GM18868 (cell line): ENCODE measurements around the gene PIK3CB.
A peak's percentile ranks its signal among the peaks of the same experiment; 100 is the strongest.
"Not testable (repeated sequence)": the region's sequence is repeated elsewhere in the genome, so short reads cannot be mapped to it uniquely, and the experiment has no call there.

Experiments used
- ATAC-seq: cut with Tn5 transposase; IDR thresholded peaks from one replicate; pipeline ENCODE4 v1.9.1; 2021; ENCODE audit warnings: mild to moderate bottlenecking, moderate library complexity; ENCODE audit not compliant: unreplicated experiment

The PIK3CB gene

DNA sequence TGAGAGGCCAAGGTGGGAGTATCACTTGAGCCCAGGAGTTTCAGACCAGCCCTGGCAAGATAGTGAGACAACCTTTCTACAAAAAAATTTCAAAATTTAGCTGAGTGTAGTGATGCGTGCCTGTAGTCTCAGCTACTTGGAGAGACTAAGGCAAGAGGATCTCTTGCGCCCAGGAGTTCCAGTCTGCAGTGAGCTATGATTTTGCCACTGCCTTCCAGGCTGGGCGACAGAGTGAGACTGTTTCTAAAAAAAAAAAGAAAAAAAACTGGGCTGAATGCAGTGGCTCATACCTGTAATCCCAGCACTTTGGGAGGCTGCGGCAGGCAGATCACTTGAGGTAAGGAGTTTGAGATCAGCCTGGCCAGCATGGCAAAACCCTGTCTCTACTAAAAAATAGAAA is 14.0 kb upstream of the PIK3CB start:
- ATAC-seq, result no peak

DNA sequence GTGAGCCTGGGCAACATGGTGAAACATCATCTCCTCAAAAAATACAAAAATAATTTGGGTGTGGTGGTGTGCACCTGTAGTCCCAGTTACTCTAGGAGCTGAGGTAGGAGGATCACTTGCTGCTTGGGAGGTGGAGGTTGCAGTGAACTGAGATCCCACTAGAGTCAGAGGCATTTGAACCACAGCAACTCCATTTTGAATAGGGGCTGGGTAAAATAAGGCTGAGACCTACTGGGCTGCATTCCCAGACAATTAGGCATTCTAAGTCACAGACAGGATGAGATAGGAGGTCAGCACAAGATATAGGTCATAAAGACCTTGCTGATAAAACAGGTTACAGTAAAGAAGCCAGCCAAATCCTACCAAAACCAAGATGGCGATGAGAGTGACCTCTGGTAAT is 12.1 kb upstream of the PIK3CB start:
- ATAC-seq, result not testable (repeated sequence)

DNA sequence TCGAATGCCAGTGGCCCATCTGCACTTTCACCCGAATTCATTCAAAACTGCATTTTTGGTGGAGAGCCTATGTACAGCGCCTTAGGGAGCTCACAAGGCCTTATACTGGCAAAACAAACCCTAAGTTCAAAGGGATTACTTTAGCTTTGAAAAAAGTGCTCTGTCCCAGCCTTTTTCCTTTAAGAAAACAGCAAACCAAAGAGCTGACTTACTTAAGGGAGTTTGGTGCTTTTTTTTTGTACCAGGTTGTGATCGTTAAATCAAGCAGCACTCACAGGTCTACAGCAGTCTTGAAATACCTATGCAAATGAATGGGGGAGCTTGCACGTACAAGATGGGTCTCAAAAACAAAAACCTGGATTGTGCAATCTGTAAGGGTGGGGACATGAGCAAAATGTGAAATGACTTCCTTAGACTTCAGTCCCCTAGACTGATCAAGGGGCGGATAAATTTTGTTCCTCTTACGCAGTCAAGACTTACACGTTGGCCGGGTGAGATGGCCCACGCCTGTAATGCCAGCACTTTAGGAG is 11.6 kb upstream of the PIK3CB start:
- no peak for ATAC-seq

DNA sequence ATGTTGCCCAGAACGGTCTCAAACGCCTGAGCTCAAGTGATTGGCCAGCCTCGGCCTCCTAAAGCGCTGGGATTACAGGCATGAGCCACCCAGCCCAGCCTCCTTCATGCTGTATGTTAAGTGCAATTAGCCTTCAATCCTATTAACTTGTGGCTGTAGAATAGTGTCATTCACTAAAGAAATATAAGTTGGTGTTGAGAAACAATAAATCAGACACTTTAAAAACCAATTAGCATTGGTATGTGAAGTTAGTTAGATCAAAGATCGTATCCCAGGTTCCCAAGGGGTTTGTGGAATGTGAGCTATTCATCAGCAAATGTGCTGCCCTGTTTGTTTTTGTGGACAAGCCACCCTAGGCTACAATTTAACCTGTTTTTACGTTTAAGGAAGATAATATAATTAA is 11.0 kb upstream of the PIK3CB start:
- no peak for ATAC-seq

DNA sequence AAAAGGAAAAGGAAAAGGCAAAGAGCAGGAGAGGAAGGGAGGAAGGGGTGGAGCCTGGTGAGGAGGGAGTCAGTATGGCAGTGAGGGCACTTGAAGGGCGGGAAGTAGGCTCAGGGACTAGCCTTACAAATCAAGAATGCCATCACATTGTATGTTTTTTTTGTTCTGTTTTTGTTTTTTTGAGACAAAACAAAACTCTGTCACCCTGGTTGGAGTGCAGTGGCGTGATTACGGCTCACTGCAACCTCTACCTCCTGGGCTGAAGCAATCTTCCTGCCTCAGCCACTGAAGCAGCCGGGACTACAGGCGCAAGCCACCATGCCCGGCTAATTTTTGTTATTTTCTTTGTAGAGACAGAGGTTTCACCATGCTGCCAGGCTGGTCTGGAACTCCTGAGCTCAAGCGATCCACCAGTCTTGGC is 10.5 kb upstream of the PIK3CB start:
- no peak for ATAC-seq

DNA sequence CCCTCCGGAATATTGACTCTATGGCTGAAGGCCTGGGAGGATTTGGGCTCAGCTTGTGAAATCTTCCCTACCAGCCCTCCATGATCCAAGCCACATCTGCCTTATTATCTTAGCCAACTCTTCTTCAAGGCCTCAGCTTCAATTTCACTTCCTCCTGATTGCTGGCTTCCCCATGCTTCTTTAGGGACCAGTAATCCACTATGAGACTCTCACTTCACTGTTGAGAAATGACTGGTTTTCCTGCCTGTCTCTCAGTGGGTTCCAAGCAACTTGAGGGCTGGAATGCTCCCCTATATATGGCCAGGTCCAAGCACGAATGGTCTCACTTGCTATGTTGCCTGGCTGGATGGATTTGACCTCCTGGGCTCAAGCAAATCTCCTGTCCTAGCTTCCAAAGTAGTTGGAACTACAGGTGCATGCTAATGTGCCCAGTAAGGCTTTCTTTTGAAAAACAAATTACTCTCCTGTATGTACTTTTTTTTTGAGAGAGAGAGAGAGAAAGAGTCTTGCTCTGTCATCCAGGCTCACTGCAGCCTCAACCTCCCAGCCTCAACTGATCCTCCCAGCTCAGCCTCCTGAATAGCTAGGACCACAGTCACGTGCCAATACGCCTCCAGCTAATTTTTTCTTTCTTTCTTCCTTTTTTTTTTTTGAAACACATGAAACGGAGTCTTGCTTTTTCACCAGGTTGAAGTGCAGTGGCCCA is 7.9 kb upstream of the PIK3CB start:
- peak; percentile 90 for ATAC-seq

DNA sequence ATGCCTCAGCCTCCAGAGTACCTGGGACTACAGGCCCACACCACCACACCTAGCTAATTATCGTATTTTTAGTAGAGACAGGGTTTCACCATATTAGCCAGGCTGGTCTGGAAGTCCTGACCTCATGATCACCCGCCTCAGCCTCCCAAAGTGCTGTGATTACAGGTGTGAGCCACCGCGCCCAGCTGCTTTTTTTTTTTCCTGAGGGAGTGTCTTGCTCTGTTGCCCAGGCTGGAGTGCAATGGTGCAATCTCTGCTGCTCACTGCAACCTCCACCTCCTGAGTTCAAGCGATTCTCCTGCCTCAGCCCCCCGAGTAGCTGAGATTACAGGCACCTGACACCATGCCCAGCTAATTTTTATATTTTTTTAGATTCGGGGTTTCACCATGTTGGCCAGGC is 3.7 kb upstream of the PIK3CB start:
- not testable (repeated sequence) for ATAC-seq

DNA sequence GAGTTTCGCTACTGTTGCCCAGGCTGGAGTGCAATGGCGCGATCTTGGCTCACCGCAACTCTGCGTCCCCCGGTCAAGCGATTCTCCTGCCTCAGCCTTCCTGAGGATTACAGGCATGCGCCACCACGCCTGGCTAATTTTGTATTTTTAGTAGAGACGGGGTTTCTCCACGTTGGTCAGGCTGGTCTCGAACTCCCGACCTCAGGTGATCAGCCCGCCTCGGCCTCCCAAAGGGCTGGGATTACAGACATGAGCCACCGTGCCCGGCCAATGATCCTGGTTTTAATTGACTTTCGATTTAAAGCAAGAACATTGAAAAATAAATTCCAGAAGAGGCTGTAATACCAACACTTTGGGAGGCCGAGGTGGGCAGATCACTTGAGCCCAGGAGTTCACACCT is 1.1 kb upstream of the PIK3CB start:
- not testable (repeated sequence) for ATAC-seq

DNA sequence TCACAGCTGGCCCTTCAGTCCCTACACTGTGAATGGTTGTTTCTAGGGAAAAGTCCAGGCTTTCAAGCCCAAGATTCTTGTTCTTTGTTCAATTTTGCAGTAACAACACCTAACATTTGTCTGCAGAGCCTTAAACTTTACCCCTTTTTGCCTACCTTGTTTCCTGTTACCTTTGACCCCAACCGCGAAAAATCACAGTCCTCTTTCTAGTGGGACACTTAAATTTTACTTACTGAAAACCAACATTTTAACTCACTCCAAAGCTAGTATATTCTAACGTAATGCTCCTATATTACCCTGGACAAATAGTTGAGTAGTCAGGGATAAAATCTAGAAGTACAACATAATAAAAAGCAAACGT is 649 bp upstream of the PIK3CB start:
- peak; percentile 0 for ATAC-seq

DNA sequence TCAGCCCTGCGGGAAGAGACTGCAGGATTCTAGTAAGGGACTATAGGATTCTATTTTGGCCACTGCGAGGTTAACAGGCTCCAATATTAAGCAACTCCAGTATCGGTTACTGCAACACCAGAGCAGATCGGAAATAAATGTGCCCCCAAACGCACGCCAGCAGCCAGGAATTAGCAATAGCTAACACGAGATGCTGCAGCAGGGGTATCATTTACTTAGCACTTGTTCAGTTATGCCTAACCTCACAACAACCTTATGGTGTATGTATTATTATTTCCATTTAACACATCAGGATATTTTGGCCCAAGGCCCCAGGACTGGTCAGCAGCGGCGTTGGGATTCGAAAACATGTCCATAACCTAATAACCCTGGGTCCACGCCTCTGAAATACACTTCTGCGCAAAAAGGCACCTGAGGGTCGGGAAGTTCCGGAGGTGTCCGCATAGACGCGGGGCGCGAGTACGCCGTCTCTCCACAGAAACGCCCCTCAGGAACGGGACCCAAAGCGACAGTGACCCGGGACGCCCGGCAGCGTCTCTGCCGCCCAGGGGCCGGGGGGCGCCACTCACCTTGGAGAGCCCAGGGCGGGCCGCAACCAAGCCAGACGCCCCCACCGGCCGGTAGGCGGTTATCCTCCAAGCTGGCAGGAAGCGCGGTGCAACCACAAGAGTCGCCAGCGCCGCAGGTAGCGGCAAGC is 681 bp downstream of the PIK3CB start:
- ATAC-seq, result peak; percentile 50

DNA sequence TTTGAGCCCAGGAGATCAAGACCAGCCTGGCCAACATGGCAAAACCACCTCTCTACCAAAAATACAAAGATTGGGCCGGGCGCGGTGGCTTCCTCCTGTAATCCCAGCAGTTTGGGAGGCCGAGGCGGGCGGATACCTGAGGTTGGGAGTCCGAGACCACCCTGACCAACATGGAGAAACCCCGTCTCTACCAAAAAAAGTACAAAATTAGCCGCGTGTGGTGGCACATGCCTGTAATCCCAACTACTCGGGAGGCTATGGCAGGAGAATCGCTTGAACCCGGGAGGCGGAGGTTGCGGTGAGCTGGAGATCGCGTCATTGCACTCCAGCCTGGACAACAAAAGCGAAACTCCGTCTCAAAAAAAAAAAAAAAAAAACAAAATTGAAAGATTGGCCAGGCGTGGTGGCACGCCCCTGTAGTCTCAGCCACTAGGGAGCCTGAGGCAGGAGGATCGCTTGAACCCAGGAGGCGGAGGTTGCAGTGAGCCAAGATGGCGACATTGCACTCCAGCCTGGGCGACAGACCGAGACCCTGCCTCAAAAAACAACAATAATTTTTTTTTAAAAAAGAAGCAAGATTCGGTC is 2.2 kb downstream of the PIK3CB start:
- not testable (repeated sequence) for ATAC-seq

DNA sequence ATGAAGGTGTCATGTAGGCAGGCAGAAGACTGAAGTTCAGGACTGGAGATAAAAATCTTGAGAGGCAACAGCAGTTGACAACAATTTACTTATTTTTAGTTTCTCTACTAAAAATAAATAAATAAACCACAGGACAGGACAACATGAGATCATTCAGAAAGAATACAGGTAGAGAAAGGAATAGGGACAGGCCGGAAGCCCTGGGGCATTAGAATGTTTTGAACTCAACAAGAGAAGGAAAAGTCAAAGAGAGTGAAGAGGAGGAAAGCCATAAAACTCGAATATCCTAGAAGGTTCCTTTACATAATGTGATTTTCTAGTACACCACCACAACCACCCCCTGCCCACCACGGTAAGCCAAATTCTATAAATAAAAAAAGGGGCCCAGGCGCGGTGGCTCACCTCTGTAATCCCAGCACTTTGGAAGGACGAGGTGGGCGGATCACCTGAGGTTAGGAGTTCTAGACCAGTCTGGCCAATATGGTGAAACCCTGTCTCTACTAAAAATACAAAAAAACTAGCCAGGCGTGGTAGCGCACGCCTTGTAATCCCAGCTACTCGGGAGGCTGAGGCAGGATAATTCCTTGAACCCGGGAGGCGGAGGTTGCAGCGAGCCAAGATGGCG is 4.7 kb downstream of the PIK3CB start:
- ATAC-seq, result no peak

DNA sequence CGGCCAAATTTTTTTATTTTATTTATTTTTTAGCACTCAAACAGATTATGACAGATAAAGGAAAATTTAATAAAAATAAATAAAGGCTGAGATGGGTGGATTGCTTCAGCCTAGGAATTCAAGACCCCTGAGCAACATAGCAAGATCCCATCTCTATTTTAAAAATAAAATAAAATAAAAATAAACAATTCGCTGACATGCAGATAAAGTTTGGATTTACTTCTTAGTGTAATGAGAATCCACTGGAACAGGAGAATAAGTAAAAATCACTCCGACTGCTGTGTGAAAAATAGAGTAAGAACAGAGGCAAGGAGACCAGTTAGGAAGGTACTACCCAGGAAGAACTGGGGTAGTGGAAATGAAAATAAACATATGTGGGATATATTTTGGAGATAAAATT is 5.6 kb downstream of the PIK3CB start:
- no peak for ATAC-seq

DNA sequence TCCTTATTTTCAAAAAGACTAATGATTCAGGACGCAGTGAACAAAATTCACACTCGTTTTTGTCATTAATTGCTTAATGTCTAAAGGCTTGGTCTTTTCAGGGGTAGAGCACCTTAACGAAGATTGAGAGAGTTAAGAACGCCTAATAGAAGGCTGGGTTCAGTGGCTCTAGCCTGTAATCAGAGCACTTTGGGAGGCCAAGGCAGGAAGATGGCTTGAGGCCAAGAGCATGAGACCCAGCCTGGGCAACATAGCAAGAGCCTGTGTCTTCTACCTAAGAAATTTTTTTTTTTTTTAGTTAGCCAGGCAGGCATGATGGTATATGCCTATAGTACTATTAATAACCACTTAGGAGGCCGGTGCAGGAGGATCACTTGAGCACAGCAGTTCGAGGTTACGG is 7.5 kb downstream of the PIK3CB start:
- ATAC-seq, result no peak

DNA sequence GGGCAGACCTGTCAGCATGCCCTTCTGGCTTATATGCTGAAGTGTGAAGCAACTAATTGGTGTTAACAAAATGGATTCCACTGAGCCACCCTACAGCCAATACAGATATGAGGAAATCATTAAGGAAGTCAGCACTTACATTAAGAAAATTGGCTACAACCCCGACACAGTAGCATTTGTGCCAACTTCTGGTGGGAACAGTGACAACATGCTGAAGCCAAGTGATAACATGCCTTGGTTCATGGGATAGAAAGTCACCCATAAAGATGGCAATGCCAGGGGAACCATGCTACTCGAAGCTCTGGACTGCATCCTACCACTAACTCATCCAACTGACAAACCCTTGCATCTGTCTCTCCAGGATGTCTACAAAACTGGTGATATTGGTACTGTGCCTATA is 9.4 kb downstream of the PIK3CB start:
- ATAC-seq, result no peak

DNA sequence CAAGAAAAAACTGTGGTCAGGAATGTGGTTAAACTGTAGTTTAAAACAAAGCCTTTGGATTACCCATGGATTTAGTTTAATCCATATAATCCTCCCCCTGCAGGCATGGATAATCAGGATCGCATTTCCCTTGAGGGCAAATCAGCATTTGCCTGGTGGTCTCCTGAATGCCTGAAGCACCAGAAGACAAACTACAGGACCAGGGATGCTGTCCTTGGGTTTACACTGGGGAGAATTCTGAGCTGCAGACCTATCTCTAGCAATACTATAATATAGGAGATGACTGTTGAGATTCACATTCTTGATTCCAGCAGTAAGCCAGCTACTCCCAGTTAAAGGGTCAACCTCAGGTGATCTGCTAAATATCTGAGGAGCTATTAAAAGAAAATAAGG is 10.6 kb downstream of the PIK3CB start:
- ATAC-seq, result no peak

DNA sequence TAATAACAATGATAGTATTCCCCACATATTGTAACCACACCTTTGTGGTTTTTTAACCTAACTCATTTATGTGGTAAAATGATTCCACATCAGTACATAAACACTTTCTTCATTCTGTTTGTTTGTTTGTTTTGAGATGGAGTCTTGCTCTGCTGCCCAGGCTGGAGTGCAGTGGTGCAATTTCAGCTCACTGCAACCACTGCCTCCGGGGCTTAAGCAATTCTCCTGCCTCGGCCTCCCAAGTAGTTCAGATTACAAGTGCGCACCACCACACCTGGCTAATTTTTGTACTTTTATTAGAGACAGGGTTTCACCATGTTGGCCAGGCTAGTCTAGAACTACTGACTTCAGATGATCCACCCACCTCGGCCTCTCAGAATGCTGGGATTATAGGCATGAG is 14.3 kb downstream of the PIK3CB start:
- not testable (repeated sequence) for ATAC-seq

DNA sequence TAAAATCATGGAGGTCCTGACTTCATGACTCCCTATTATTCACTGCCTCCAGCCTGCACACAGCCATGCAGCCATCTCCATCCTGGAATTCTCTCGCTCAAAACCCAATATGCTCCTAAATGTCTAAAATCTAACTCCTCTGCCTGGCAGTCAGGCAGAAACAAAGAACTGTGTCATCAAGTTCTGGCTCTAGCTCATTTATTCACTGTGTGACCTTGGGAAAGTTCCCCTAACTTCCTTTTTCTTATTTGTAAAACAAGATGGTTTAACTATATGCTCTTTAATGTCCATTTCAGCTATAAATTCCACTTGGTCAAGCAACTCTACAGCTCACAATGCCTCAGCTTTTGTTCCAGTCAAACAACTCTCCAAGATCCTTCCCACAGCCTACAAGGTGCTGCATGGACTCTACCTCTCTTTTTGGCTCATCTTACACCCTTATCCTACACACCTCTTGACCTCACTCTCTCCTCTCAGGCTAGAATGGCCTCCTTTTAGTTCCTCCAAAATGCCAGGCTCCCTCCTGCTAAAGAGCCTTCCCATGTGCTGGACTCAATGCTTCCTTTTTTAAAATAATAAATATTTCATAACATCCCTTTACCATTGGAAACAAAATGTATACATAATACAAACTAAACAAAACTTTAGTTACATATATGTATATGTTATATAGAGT is 16.4 kb downstream of the PIK3CB start:
- ATAC-seq, result no peak

DNA sequence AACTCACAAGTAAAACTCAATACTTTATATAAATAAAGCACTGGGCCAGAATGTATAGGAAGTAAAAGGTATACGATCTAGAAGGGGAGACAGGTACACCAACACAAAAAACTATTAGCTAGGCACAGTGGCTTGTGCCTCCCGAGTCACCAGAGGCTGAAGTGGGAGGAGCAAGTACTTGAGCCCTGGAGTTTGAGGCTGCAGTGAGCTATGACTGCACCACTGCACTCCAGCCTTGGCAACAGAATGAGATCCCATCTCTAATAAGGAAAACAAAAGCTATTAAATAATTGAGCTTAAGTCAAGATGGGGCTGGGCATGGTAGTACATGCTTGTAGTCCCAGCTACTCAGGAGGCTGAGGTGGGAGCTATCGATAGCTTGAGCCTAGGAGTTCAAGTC is 17.0 kb downstream of the PIK3CB start:
- no peak for ATAC-seq

DNA sequence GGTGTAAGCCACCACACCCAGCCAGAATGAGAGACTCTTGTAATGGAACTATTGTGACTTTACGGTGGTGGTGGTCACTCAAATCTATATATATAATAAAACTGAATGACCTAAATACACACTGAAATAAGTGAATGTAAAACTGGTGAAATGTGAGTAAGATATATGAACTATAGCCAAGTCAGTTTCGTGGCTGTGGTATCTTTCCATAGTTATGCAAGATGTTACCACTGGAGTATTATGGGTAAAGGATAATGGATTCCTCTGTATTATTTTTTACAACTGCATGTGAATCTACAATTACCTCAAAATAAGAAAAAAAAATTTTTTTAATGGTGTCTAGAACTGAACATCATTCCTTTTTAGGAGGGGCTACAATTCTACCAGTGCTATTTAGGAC is 21.9 kb downstream of the PIK3CB start:
- no peak for ATAC-seq
